Peyer's patch (tissue), 4 donors: ENCODE data around the gene MEI1.

ENCODE experiments used
- CTCF ChIP-seq, 6 experiments: fragments of 450-650 bp in 4 of 6; fragments of 200-600 bp in 2 of 6; sonication (generic) in 1 of 6; IDR thresholded peaks; one replicate each; pipeline ENCODE4 v1.5.1; 2017 to 2019; ENCODE audit warnings: antibody characterized with exemption in 6 of 6, mild to moderate bottlenecking in 3 of 6, moderate library complexity in 1 of 6
- POLR2A ChIP-seq, 2 donors: fragments of 450-650 bp; IDR thresholded peaks; one replicate each; pipeline ENCODE4 v1.5.1; 2017; ENCODE audit warnings: antibody characterized with exemption in 2 of 2, mild to moderate bottlenecking in 2 of 2, moderate library complexity in 2 of 2

DNA sequence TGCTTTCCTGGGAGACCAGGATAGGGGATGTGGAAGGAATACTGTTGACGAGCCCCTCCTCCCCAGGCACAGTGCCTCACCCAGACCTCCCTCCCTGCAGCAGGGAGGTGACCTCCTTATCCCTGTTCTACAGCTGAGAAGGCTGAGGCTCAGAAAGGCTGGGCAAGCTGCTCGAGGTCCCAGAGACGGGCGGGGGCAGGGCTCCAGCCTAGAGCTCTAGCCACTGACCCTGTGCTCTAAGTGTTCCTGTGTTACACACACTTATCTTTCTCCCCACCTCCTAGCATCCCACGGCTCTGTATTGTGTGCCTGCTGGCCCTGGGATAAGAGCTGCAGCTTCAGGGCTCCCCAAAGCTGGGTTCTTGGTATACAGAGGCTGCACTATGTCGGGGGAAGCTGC lies 109.1 kb downstream of the MEI1 start:
- TF ChIP-seq CTCF (IDR thresholded peaks at IDR 0.05) (no peak), POLR2A (IDR thresholded peaks at IDR 0.05) (no peak)
